NB4 (cell line): ENCODE data around the gene PCNP.

Experiments
- CTCF ChIP-seq: IDR thresholded peaks from one replicate; pipeline ENCODE4 v1.5.1; 2012; ENCODE audit warnings: low read depth, low read length
- MAX ChIP-seq: IDR thresholded peaks from 2 replicates; pipeline ENCODE4 v1.6.1; 2011; ENCODE audit warnings: low read depth, low read length
- MYC ChIP-seq: IDR thresholded peaks from 2 replicates; pipeline ENCODE4 v1.6.1; 2011; ENCODE audit warnings: low read depth, low read length
- POLR2A ChIP-seq: IDR thresholded peaks from 2 replicates; pipeline ENCODE4 v1.6.1; 2011; ENCODE audit warnings: mild to moderate bottlenecking; ENCODE audit not compliant: insufficient read length; ENCODE audit errors: extremely low read depth

- TF ChIP-seq CTCF (no peak), POLR2A (no peak), MAX (no peak), MYC (no peak)
Measured at GRCh38 chr3:101542957-101543356, 31.0 kb upstream of the PCNP start.
